IMR-90 (cell line): Measurements from ENCODE around the gene ABHD18.

ENCODE experiments used
- CHD1 ChIP-seq: IDR thresholded peaks from 2 replicates; pipeline ENCODE4 v1.6.1; 2012; ENCODE audit warnings: low read depth, low read length, improper control_type of control experiment
- ELK1 ChIP-seq: fragments of 150-350 bp; IDR thresholded peaks from 2 replicates; pipeline ENCODE4 v1.6.1; 2016; ENCODE audit warnings: low read depth, mild to moderate bottlenecking, low read length, moderate library complexity, borderline replicate concordance
- POLR2A ChIP-seq: IDR thresholded peaks from 2 replicates; pipeline ENCODE4 v1.6.1; 2012; ENCODE audit warnings: mild to moderate bottlenecking, low read depth, low read length
- USF2 ChIP-seq: fragments of 150-350 bp; IDR thresholded peaks from 2 replicates; pipeline ENCODE4 v1.6.1; 2017; ENCODE audit warnings: mild to moderate bottlenecking, antibody characterized with exemption, low read length, low read depth
- TF ChIP-seq, protein P1 (sequence below): conservative IDR thresholded peaks from 2 replicates; pipeline ENCODE4 v1.5.1; 2012; ENCODE audit warnings: mild to moderate bottlenecking, low read depth, low read length, improper control_type of control experiment

DNA sequence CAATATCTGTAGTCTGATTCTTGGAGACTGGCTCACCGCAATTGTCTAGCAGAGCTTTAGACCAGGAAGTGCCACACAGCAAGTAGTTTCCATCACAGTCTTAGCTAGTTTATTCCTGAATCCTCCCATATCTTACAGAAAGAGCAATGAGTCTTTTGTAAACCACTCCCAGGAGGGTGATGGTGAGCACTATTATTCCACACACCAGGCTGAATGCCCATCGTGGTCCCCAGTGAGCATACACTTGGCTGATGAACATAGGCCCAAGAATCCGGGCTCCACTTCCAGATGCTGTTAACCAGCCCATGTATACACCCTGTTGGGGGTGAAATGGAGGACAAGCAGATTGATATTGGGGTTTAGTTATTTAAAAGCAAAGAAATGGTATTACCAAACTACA lies 44.7 kb upstream of the ABHD18 start:
- TF ChIP-seq, protein P1, sequence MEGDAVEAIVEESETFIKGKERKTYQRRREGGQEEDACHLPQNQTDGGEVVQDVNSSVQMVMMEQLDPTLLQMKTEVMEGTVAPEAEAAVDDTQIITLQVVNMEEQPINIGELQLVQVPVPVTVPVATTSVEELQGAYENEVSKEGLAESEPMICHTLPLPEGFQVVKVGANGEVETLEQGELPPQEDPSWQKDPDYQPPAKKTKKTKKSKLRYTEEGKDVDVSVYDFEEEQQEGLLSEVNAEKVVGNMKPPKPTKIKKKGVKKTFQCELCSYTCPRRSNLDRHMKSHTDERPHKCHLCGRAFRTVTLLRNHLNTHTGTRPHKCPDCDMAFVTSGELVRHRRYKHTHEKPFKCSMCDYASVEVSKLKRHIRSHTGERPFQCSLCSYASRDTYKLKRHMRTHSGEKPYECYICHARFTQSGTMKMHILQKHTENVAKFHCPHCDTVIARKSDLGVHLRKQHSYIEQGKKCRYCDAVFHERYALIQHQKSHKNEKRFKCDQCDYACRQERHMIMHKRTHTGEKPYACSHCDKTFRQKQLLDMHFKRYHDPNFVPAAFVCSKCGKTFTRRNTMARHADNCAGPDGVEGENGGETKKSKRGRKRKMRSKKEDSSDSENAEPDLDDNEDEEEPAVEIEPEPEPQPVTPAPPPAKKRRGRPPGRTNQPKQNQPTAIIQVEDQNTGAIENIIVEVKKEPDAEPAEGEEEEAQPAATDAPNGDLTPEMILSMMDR = no peak
- TF ChIP-seq POLR2A (no peak), USF2 (no peak), CHD1 (no peak), ELK1 (no peak)
